HEK293 (cell line): ENCODE measurements around the gene WDR12.

Source experiments
- BCL6B ChIP-seq: fragments of 450-650 bp; formaldehyde crosslinking; IDR thresholded peaks from 2 replicates; pipeline ENCODE4 v1.5.1; 2017; ENCODE audit warnings: missing biosample characterization, missing genetic modification characterization
- CTCF ChIP-seq: fragments of 450-650 bp; formaldehyde crosslinking; IDR thresholded peaks from 2 replicates; pipeline ENCODE4 v1.5.1; 2016; ENCODE audit warnings: missing biosample characterization, missing genetic modification characterization
- ELK4 ChIP-seq: IDR thresholded peaks from 2 replicates; pipeline ENCODE4 v1.6.1; 2011; ENCODE audit warnings: mild to moderate bottlenecking, low read depth, low read length, borderline replicate concordance
- FEZF1 ChIP-seq: fragments of 450-650 bp; formaldehyde crosslinking; IDR thresholded peaks from 2 replicates; pipeline ENCODE4 v1.5.1; 2016; ENCODE audit warnings: missing biosample characterization, missing genetic modification characterization
- KLF1 ChIP-seq: fragments of 450-650 bp; formaldehyde crosslinking; IDR thresholded peaks from 2 replicates; pipeline ENCODE4 v1.5.1; 2016; ENCODE audit warnings: missing biosample characterization, missing genetic modification characterization
- MYNN ChIP-seq: fragments of 450-650 bp; formaldehyde crosslinking; IDR thresholded peaks from 2 replicates; pipeline ENCODE4 v1.5.1; 2016; ENCODE audit warnings: missing biosample characterization, missing genetic modification characterization, borderline replicate concordance
- OSR2 ChIP-seq: fragments of 450-650 bp; formaldehyde crosslinking; IDR thresholded peaks from 2 replicates; pipeline ENCODE4 v1.5.1; 2016; ENCODE audit warnings: missing biosample characterization, missing genetic modification characterization
- PRDM6 ChIP-seq: fragments of 450-650 bp; formaldehyde crosslinking; IDR thresholded peaks from 2 replicates; pipeline ENCODE4 v1.5.1; 2017; ENCODE audit warnings: missing biosample characterization, missing genetic modification characterization
- SP7 ChIP-seq: fragments of 450-650 bp; formaldehyde crosslinking; IDR thresholded peaks from 2 replicates; pipeline ENCODE4 v1.5.1; 2016; ENCODE audit warnings: missing biosample characterization, missing genetic modification characterization
- ZBTB20 ChIP-seq: fragments of 450-650 bp; formaldehyde crosslinking; IDR thresholded peaks from 2 replicates; pipeline ENCODE4 v1.5.1; 2016; ENCODE audit warnings: missing biosample characterization, missing genetic modification characterization
- ZNF10 ChIP-seq: fragments of 450-650 bp; formaldehyde crosslinking; IDR thresholded peaks from 2 replicates; pipeline ENCODE4 v1.5.1; 2017; ENCODE audit warnings: missing biosample characterization, missing genetic modification characterization
- ZNF140 ChIP-seq: fragments of 450-650 bp; formaldehyde crosslinking; IDR thresholded peaks from 2 replicates; pipeline ENCODE4 v1.5.1; 2016; ENCODE audit warnings: missing biosample characterization, missing genetic modification characterization
- ZNF148 ChIP-seq: fragments of 450-650 bp; formaldehyde crosslinking; IDR thresholded peaks from 2 replicates; pipeline ENCODE4 v1.5.0; 2017; ENCODE audit warnings: missing biosample characterization, missing genetic modification characterization, borderline replicate concordance
- ZNF157 ChIP-seq: fragments of 450-650 bp; formaldehyde crosslinking; IDR thresholded peaks from 2 replicates; pipeline ENCODE4 v1.5.1; 2016; ENCODE audit warnings: missing biosample characterization, missing genetic modification characterization
- ZNF19 ChIP-seq: fragments of 450-650 bp; formaldehyde crosslinking; IDR thresholded peaks from 2 replicates; pipeline ENCODE4; 2016; ENCODE audit warnings: missing biosample characterization, missing genetic modification characterization, low read depth
- ZNF23 ChIP-seq: fragments of 450-650 bp; formaldehyde crosslinking; IDR thresholded peaks from 2 replicates; pipeline ENCODE4 v1.5.1; 2016; ENCODE audit warnings: missing biosample characterization, missing genetic modification characterization, borderline replicate concordance
- ZNF324 ChIP-seq: fragments of 450-650 bp; formaldehyde crosslinking; IDR thresholded peaks from 2 replicates; pipeline ENCODE4 v1.5.1; 2016; ENCODE audit warnings: missing biosample characterization, missing genetic modification characterization
- ZNF391 ChIP-seq: fragments of 450-650 bp; formaldehyde crosslinking; IDR thresholded peaks from 2 replicates; pipeline ENCODE4 v1.5.1; 2016; ENCODE audit warnings: low read depth, missing biosample characterization, missing genetic modification characterization, borderline replicate concordance
- ZNF416 ChIP-seq: fragments of 450-650 bp; formaldehyde crosslinking; IDR thresholded peaks from 2 replicates; pipeline ENCODE4 v1.5.1; 2016; ENCODE audit warnings: missing biosample characterization, missing genetic modification characterization
- ZNF449 ChIP-seq: fragments of 450-650 bp; formaldehyde crosslinking; IDR thresholded peaks from 2 replicates; pipeline ENCODE4 v1.5.1; 2017; ENCODE audit warnings: missing biosample characterization, mild to moderate bottlenecking, missing genetic modification characterization, moderate library complexity
- ZNF473 ChIP-seq: fragments of 450-650 bp; formaldehyde crosslinking; IDR thresholded peaks from 2 replicates; pipeline ENCODE4 v1.5.1; 2017; ENCODE audit warnings: missing biosample characterization, missing genetic modification characterization
- ZNF560 ChIP-seq: fragments of 450-650 bp; formaldehyde crosslinking; IDR thresholded peaks from 2 replicates; pipeline ENCODE4 v1.5.1; 2017; ENCODE audit warnings: missing biosample characterization, missing genetic modification characterization, borderline replicate concordance
- ZNF585B ChIP-seq: fragments of 450-650 bp; formaldehyde crosslinking; IDR thresholded peaks from 2 replicates; pipeline ENCODE4 v1.5.1; 2016; ENCODE audit warnings: missing biosample characterization, missing genetic modification characterization
- ZNF626 ChIP-seq: fragments of 450-650 bp; sonication (Bioruptor Pico); formaldehyde crosslinking; IDR thresholded peaks from 2 replicates; pipeline ENCODE4 v1.5.1; 2018; ENCODE audit warnings: missing biosample characterization, missing genetic modification characterization, inconsistent platforms
- ZNF692 ChIP-seq: fragments of 450-650 bp; formaldehyde crosslinking; IDR thresholded peaks from 2 replicates; pipeline ENCODE4 v1.5.1; 2016; ENCODE audit warnings: missing biosample characterization, missing genetic modification characterization

WDR12 gene

GRCh38 chr2:202870431-202871299 lies 40.8 kb downstream of the WDR12 start (continued):
- TF ChIP-seq ZNF23 (no peak), ZNF140 (tag by site-specific recombination) (no peak), ZNF391 (tag by site-specific recombination) (no peak), PRDM6 (peak; percentile 61), ZNF10 (tag by site-specific recombination) (no peak), OSR2 (no peak), ZNF560 (tag by site-specific recombination) (no peak), CTCF (tag by site-specific recombination) (peak; percentile 53; the same call in 1 of the 2 replicates), SP7 (tag by site-specific recombination) (peak; percentile 57), ZNF324 (tag by site-specific recombination) (no peak), ZBTB20 (tag by site-specific recombination) (no peak), MYNN (no peak), KLF1 (no peak), ZNF626 (tag by site-specific recombination) (no peak), ELK4 (no peak), ZNF416 (no peak), ZNF692 (tag by site-specific recombination) (no peak), ZNF157 (tag by site-specific recombination) (no peak), FEZF1 (tag by site-specific recombination) (no peak), ZNF19 (tag by site-specific recombination) (no peak), ZNF148 (tag by site-specific recombination) (no peak), ZNF473 (tag by site-specific recombination) (no peak), ZNF585B (tag by site-specific recombination) (no peak), ZNF449 (tag by site-specific recombination) (no peak), BCL6B (tag by site-specific recombination) (no peak)
